ENCODE data around the gene KDM5B.

DNA sequence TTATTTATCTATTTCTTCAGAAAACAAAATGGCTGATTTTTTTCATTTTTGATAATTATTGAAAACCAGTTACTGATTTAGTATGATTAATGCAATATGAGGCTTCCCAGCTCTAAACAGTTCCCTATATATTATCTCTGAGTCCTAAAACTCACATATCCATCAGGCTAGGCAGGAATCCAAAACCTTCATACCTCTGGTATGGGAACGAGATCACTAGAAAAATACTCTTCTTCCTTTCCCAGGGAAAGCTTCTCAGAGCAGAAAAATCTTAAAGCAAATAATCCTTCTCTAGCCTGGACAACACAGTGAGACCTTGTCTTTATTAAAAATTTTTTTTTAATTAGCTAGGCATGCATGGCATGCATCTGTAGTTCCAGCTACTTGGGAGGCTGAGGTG, 42.5 kb downstream of the KDM5B start:
- TF ChIP-seq, protein P1, sequence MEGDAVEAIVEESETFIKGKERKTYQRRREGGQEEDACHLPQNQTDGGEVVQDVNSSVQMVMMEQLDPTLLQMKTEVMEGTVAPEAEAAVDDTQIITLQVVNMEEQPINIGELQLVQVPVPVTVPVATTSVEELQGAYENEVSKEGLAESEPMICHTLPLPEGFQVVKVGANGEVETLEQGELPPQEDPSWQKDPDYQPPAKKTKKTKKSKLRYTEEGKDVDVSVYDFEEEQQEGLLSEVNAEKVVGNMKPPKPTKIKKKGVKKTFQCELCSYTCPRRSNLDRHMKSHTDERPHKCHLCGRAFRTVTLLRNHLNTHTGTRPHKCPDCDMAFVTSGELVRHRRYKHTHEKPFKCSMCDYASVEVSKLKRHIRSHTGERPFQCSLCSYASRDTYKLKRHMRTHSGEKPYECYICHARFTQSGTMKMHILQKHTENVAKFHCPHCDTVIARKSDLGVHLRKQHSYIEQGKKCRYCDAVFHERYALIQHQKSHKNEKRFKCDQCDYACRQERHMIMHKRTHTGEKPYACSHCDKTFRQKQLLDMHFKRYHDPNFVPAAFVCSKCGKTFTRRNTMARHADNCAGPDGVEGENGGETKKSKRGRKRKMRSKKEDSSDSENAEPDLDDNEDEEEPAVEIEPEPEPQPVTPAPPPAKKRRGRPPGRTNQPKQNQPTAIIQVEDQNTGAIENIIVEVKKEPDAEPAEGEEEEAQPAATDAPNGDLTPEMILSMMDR (IDR thresholded peaks at IDR 0.05) = no peak
- no peak for TF ChIP-seq POLR2A (IDR thresholded peaks at IDR 0.05)
